ENCODE data around the gene RALY. TPM values are rescaled to one million over a fixed set of nuclear protein-coding genes. Genes with fewer than 3 reads are reported as not detected.

RALY gene
- total and polyA plus RNA-seq, 2 donors (not counting 3 experiments of a cell fraction or from before 2014, with no cell fraction given): 142 to 146 TPM

DNA sequence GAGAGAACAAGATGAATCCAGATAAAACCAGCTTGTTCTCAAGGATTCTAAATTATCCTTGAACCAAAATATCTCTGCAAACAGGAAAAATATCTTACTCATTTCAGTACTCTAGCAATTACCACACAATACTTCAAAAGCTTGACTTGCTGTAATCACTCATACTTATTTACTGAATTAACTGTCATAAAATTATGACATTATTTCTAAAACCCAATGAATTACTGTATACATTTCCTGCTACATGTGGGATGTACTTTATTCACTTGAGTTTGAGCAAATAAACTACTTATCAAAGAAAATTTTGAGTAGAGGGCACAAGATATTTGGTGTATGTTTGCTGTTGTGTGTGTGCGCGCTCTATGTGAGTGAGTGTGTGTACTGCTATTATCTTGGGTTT is 108.6 kb downstream of the RALY start:
- H3K4me2 ChIP-seq (ENCODE audit: insufficient read depth, low read length): no peak overlapping the region
- ChIA-PET CTCF (interaction anchor here (1.6 kb wide), 1 partner anchor 239 kb away, joined by 3 read pairs; no protein-coding TSS in a partner anchor), POLR2A (interaction anchor here (2.3 kb wide), 1 partner anchor 10 kb away, joined by 7 read pairs; the partner anchor contains the start of gene EIF2S2)
- no peaks in the 10 kb centered on the region for H3K27me3 ChIP-seq (ENCODE audit: control insufficient read depth in 2 of 2, insufficient read depth in 2 of 2, low read length in 2 of 2)
- H3K9ac ChIP-seq (replicated peaks; ENCODE audit: extremely low read depth, insufficient read depth, low read length): no peak overlapping the region
- no peak overlapping the region for H3K27ac ChIP-seq (ENCODE audit: insufficient read depth, low read depth, low read length)
- TF ChIP-seq EZH2 (IDR thresholded peaks at IDR 0.05; ENCODE audit: borderline replicate concordance, low read depth, low read length, severe bottlenecking): no peak
- TF ChIP-seq, protein P1, sequence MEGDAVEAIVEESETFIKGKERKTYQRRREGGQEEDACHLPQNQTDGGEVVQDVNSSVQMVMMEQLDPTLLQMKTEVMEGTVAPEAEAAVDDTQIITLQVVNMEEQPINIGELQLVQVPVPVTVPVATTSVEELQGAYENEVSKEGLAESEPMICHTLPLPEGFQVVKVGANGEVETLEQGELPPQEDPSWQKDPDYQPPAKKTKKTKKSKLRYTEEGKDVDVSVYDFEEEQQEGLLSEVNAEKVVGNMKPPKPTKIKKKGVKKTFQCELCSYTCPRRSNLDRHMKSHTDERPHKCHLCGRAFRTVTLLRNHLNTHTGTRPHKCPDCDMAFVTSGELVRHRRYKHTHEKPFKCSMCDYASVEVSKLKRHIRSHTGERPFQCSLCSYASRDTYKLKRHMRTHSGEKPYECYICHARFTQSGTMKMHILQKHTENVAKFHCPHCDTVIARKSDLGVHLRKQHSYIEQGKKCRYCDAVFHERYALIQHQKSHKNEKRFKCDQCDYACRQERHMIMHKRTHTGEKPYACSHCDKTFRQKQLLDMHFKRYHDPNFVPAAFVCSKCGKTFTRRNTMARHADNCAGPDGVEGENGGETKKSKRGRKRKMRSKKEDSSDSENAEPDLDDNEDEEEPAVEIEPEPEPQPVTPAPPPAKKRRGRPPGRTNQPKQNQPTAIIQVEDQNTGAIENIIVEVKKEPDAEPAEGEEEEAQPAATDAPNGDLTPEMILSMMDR (IDR thresholded peaks at IDR 0.05; ENCODE audit: extremely low read depth in 1 of 2, insufficient read depth in 1 of 2, low read depth in 1 of 2, low read length in 2 of 2): no peak
- TF ChIP-seq GATA2 (IDR thresholded peaks at IDR 0.05; ENCODE audit: insufficient read depth, insufficient read length, low read depth, low read length): no peak
- no peak for TF ChIP-seq POLR2A (IDR thresholded peaks at IDR 0.05; ENCODE audit: low read depth, low read length)
- no peak for TF ChIP-seq MYC (IDR thresholded peaks at IDR 0.05; ENCODE audit: low read depth, low read length)
- no peak for TF ChIP-seq JUN (IDR thresholded peaks at IDR 0.05; ENCODE audit: borderline replicate concordance, insufficient read depth, insufficient read length, low read depth)
- TF ChIP-seq POLR2AphosphoS5 (IDR thresholded peaks at IDR 0.05; ENCODE audit: insufficient read depth, low read depth, low read length): no peak
- TF ChIP-seq, protein P2, sequence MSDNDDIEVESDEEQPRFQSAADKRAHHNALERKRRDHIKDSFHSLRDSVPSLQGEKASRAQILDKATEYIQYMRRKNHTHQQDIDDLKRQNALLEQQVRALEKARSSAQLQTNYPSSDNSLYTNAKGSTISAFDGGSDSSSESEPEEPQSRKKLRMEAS (IDR thresholded peaks at IDR 0.05; ENCODE audit: insufficient read depth, insufficient read length): no peak
- TF ChIP-seq FOS (IDR thresholded peaks at IDR 0.05; ENCODE audit: borderline replicate concordance, insufficient read depth, low read length): no peak
- peaks cover 6% of the 10 kb centered on the region for H4K20me1 ChIP-seq (replicated peaks; ENCODE audit: control insufficient read depth, extremely low read depth, insufficient read depth, low read length)
- H3K4me1 ChIP-seq (ENCODE audit: control insufficient read depth, extremely low read depth, insufficient read depth, low read length): peaks cover 3% of the 10 kb centered on the region
- no peaks in the 10 kb centered on the region for H3K9me1 ChIP-seq (replicated peaks; ENCODE audit: control insufficient read depth, extremely low read depth, insufficient read depth, low read length)
- DNase-seq (ENCODE audit: low read depth, low spot score) (no peak), FAIRE-seq (no peak)
- dilution Hi-C loops (cut with MboI; ENCODE audit: extremely low pct_ligation_motif_present, low sequenced_read_pairs) (no loop called here), intact Hi-C loops (cut with micrococcal nuclease) (no loop called here)
- H2AFZ ChIP-seq (ENCODE audit: low read depth, low read length): no peak overlapping the region
- no peak overlapping the region for H3K4me3 ChIP-seq (replicated peaks in 1 of 3; ENCODE audit: insufficient read depth in 1 of 3, low read depth in 1 of 3, low read length in 3 of 3)
- BruUV-seq (replicated peaks): no TSS peak
- H3K9me3 ChIP-seq (replicated peaks; ENCODE audit: control insufficient read depth, insufficient read depth, low read length): no peaks in the 10 kb centered on the region
- peaks cover 81% of the 10 kb centered on the region for H3K79me2 ChIP-seq (ENCODE audit: control insufficient read depth, insufficient read depth, low read length)
- H3K36me3 ChIP-seq (ENCODE audit: control insufficient read depth in 2 of 2, extremely low read depth in 1 of 2, insufficient read depth in 2 of 2, low read length in 2 of 2): peaks cover 30 to 42% of the 10 kb centered on the region in 2 experiments

All from endothelial cell of umbilical vein (primary cell).